Motor neuron (in vitro differentiated cells): ENCODE results near the gene PARD3. TPM values are rescaled to one million over a fixed set of nuclear protein-coding genes. Genes with fewer than 3 reads are reported as not detected.
A peak's percentile ranks its signal among the peaks of the same experiment; 100 is the strongest.

Experiments used
- ATAC-seq, 8 experiments: fragments of 200-7000 bp; cut with Tn5 transposase; replicated peaks in 6 of 8; 2 replicates each; pipeline ENCODE4 v1.8.0; 2021; ENCODE audit warnings: mild to moderate bottlenecking in 8 of 8, moderate library complexity in 8 of 8
- H3K27ac ChIP-seq, 2 donors: fragments of 250-450 bp; sonication (Bioruptor Pico); 2 replicates each; pipeline ENCODE4 v1.9.0; 2021; ENCODE audit warnings: antibody characterized with exemption in 2 of 2, mild to moderate bottlenecking in 2 of 2, moderate library complexity in 1 of 2
- H3K4me1 ChIP-seq, 2 donors: fragments of 250-450 bp; sonication (Bioruptor Pico); replicated peaks in 1 of 2; 2 replicates each; pipeline ENCODE4 v1.6.1; 2021; ENCODE audit warnings: antibody characterized with exemption in 2 of 2, mild to moderate bottlenecking in 2 of 2, moderate library complexity in 1 of 2
- H3K4me3 ChIP-seq, 5 donors: fragments of 250-450 bp; sonication (Bioruptor Pico); 2 replicates each; pipeline ENCODE4 v1.9.0; 2021; ENCODE audit warnings: antibody characterized with exemption in 5 of 5, mild to moderate bottlenecking in 5 of 5, moderate library complexity in 4 of 5
- WGBS, 10 experiments: fragments of 450-650 bp; shearing (Covaris generic); methylation state at CpG; one replicate each; pipeline ENCODE4 v1.0.0; 2022; 5-methylcytosine and 5-hydroxymethylcytosine counted together
- in situ Hi-C, 9 experiments: fragments of 400-800 bp; cut with MboI; loops; one replicate each; pipeline ENCODE4 v1.15.0; 2021; ENCODE audit warnings: low sequenced_read_pairs in 9 of 9, low pct_unique_long_range_greater_than_20kb in 2 of 9; ENCODE audit not compliant: unreplicated experiment in 9 of 9
- total RNA-seq, 8 experiments: library from RNA; unstranded; fragments of 300-600 nt; gene quantifications; 2 replicates each; pipeline versions ENCODE4 v1.2.3 to v1.2.4, GENCODE V29; 2022

The PARD3 gene
- total RNA-seq, 8 experiments from 2014 or later: 21.5 to 154 (median 34.0) TPM

- no peak overlapping the region for H3K27ac ChIP-seq
- ATAC-seq: peak in 3 of 8 experiments; percentile 20 to 60 (median 41)
- in situ Hi-C loops: no loop called here
- peaks cover 5 to 10% of the 10 kb centered on the region in 2 donors for H3K4me1 ChIP-seq
- 83 to 100% (median 96%) methylated on average over 1 to 5 of the region's 6 CpGs; no CpG with 5 or more reads in 1 of the 10 experiments for WGBS, 10 experiments
- no peak overlapping the region for H3K4me3 ChIP-seq
These were observed 701.4 kb downstream of the PARD3 start for GRCh38 chr10:34113504-34114225.

- ATAC-seq: peak in 2 of 8 experiments; percentile 30 to 38
- 41 to 100% (median 80%) methylated on average over 2 to 6 of the region's 6 CpGs for WGBS, 10 experiments
- H3K4me3 ChIP-seq: no peak overlapping the region
- no peak overlapping the region for H3K27ac ChIP-seq
- in situ Hi-C loops: no loop called here
- H3K4me1 ChIP-seq: peaks cover 5 to 10% of the 10 kb centered on the region in 2 donors
These were observed 702.8 kb downstream of the PARD3 start for GRCh38 chr10:34112171-34112782.

GRCh38 chr10:34111179-34111578 lies 703.9 kb downstream of the PARD3 start:
- Histone ChIP-seq H3K27ac (no peak overlapping the region), H3K4me1 (peaks cover 5 to 10% of the 10 kb centered on the region in 2 donors), H3K4me3 (no peak overlapping the region)
- in situ Hi-C loops: no loop called here
- 100% methylated on average over 1 to 3 of the region's 10 CpGs; no CpG with 5 or more reads in 4 of the 10 experiments for WGBS, 10 experiments
- ATAC-seq: no peak

GRCh38 chr10:34109952-34110702 lies 705.0 kb downstream of the PARD3 start:
- no peak overlapping the region for H3K4me3 ChIP-seq
- peak in 4 of 8 experiments; percentile 18 to 99 (median 88) for ATAC-seq
- no peak overlapping the region for H3K27ac ChIP-seq
- H3K4me1 ChIP-seq: peaks cover 8 to 10% of the 10 kb centered on the region in 2 donors
- WGBS, 10 experiments: 59 to 96% (median 80%) methylated on average over 1 to 14 of the region's 20 CpGs
- in situ Hi-C loops: no loop called here

GRCh38 chr10:34109495-34109894 lies 705.6 kb downstream of the PARD3 start:
- Histone ChIP-seq H3K4me1 (peaks cover 10% of the 10 kb centered on the region in 2 donors), H3K4me3 (no peak overlapping the region), H3K27ac (no peak overlapping the region)
- in situ Hi-C loops: no loop called here
- peak in 1 of 8 experiments; percentile 62 for ATAC-seq
- 84 to 100% (median 93%) methylated on average over 5 to 7 of the region's 7 CpGs; no CpG with 5 or more reads in 3 of the 10 experiments for WGBS, 10 experiments

- peaks cover 8 to 10% of the 10 kb centered on the region in 2 donors for H3K4me1 ChIP-seq
- in situ Hi-C loops: no loop called here
- ATAC-seq: no peak
- no peak overlapping the region for H3K27ac ChIP-seq
- WGBS, 10 experiments: 80 to 97% (median 93%) methylated on average over 3 to 15 of the region's 17 CpGs; no CpG with 5 or more reads in 1 of the 10 experiments
- no peak overlapping the region for H3K4me3 ChIP-seq
These were observed 707.2 kb downstream of the PARD3 start for GRCh38 chr10:34107626-34108516.

GRCh38 chr10:34106356-34106885 lies 708.7 kb downstream of the PARD3 start:
- no peak for ATAC-seq
- in situ Hi-C loops: no loop called here
- Histone ChIP-seq H3K27ac (no peak overlapping the region), H3K4me1 (peaks cover 6 to 10% of the 10 kb centered on the region in 2 donors), H3K4me3 (no peak overlapping the region)
- 84 to 100% (median 92%) methylated on average over 1 to 7 of the region's 7 CpGs for WGBS, 10 experiments

- peak overlapping the region in 1 of 2 donors; percentile 32 for H3K27ac ChIP-seq
- H3K4me1 ChIP-seq: peaks cover 6 to 9% of the 10 kb centered on the region in 2 donors
- no peak overlapping the region for H3K4me3 ChIP-seq
- 61 to 100% (median 80%) methylated on average over 3 to 16 of the region's 16 CpGs; no CpG with 5 or more reads in 1 of the 10 experiments for WGBS, 10 experiments
- ATAC-seq: peak in 5 of 8 experiments; percentile 56 to 94 (median 87)
- in situ Hi-C loops: no loop called here
These were observed 710.1 kb downstream of the PARD3 start for GRCh38 chr10:34104829-34105572.

GRCh38 chr10:34102893-34103506 lies 712.1 kb downstream of the PARD3 start:
- Histone ChIP-seq H3K4me1 (peaks cover 0 to 6% of the 10 kb centered on the region in 2 donors), H3K4me3 (no peak overlapping the region), H3K27ac (no peak overlapping the region)
- in situ Hi-C loops: no loop called here
- WGBS, 10 experiments: 5 to 100% (median 80%) methylated on average over 2 to 9 of the region's 9 CpGs
- peak in 3 of 8 experiments; percentile 31 to 74 (median 62) for ATAC-seq

- peak in 3 of 8 experiments; percentile 66 to 89 (median 81) for ATAC-seq
These were observed 712.8 kb downstream of the PARD3 start for GRCh38 chr10:34102237-34102673.

GRCh38 chr10:34101001-34101400 lies 714.1 kb downstream of the PARD3 start:
- ATAC-seq: no peak
- H3K27ac ChIP-seq: no peak overlapping the region
- H3K4me3 ChIP-seq: no peak overlapping the region
- 85 to 100% (median 100%) methylated on average over 1 to 3 of the region's 5 CpGs; no CpG with 5 or more reads in 5 of the 10 experiments for WGBS, 10 experiments
- peaks cover 0 to 6% of the 10 kb centered on the region in 2 donors for H3K4me1 ChIP-seq
- in situ Hi-C loops: no loop called here

More at GRCh38 chr10:34102237-34102673, 712.8 kb downstream of the PARD3 start:
- in situ Hi-C loops: no loop called here
- Histone ChIP-seq H3K27ac (no peak overlapping the region), H3K4me3 (no peak overlapping the region), H3K4me1 (peaks cover 0 to 6% of the 10 kb centered on the region in 2 donors)
- WGBS, 10 experiments: 7 to 100% (median 80%) methylated on average over 1 to 7 of the region's 15 CpGs; no CpG with 5 or more reads in 1 of the 10 experiments
